OCI-LY7 (cell line): ENCODE measurements around the gene NFKBIE. TPM values are rescaled to one million over a fixed set of nuclear protein-coding genes. Genes with fewer than 3 reads are reported as not detected.

Experiments used
- BruUV-seq: library from RNA; stranded (reverse); fragments of 400-500 nt; replicated peaks from 2 replicates; lab custom pipeline; 2021; lab: Mats Ljungman, UMichigan
- CTCF ChIA-PET: fragments of 300-600 bp; sonication (Branson Sonifier 250); formaldehyde crosslinking; loops from one replicate; lab custom pipeline; 2022; ENCODE audit warnings: antibody characterized with exemption; ENCODE audit not compliant: unreplicated experiment; lab: Charles Lee
- POLR2A ChIA-PET: fragments of 300-600 bp; sonication (Branson Sonifier 250); formaldehyde crosslinking; loops from one replicate; lab custom pipeline; 2022; ENCODE audit warnings: antibody characterized with exemption; lab: Charles Lee
- DNase-seq: peaks from one replicate; pipeline ENCODE4 v3.0.0-alpha.2; 2015; ENCODE audit warnings: low spot score
- H2AFZ ChIP-seq: fragments of 200-600 bp; sonication (generic), shearing (Covaris generic); 2 replicates; pipeline ENCODE4 v1.6.1; 2014; ENCODE audit warnings: mild to moderate bottlenecking, antibody characterized with exemption, low read length, moderate library complexity
- H3K27ac ChIP-seq: fragments of 200-600 bp; sonication (generic); 2 replicates; pipeline ENCODE4 v1.5.1; 2014; ENCODE audit warnings: mixed run types, low read depth, mild to moderate bottlenecking, moderate library complexity, low read length, inconsistent platforms; ENCODE audit not compliant: poor library complexity, severe bottlenecking
- H3K36me3 ChIP-seq: fragments of 200-600 bp; sonication (generic); 2 replicates; pipeline ENCODE4 v1.6.1; 2014; ENCODE audit warnings: mild to moderate bottlenecking, antibody characterized with exemption, low read length, moderate library complexity, mixed read lengths; ENCODE audit not compliant: insufficient read depth
- H3K4me1 ChIP-seq: fragments of 200-600 bp; sonication (generic); 2 replicates; pipeline ENCODE4 v1.5.1; 2014; ENCODE audit warnings: mild to moderate bottlenecking, low read length; ENCODE audit not compliant: insufficient read depth, poor library complexity, severe bottlenecking
- H3K4me2 ChIP-seq: fragments of 200-600 bp; sonication (generic); 2 replicates; pipeline ENCODE4 v1.6.1; 2014; ENCODE audit warnings: mild to moderate bottlenecking, low read length
- H3K4me3 ChIP-seq: fragments of 200-600 bp; sonication (generic); 2 replicates; pipeline ENCODE4 v1.5.1; 2014; ENCODE audit warnings: mild to moderate bottlenecking, low read depth, low read length; ENCODE audit not compliant: poor library complexity, severe bottlenecking
- H3K79me2 ChIP-seq: fragments of 200-600 bp; sonication (generic); 2 replicates; pipeline ENCODE4 v1.6.1; 2016; ENCODE audit warnings: low read depth, mild to moderate bottlenecking, low read length, moderate library complexity, mixed read lengths; ENCODE audit not compliant: insufficient read depth
- H3K9me2 ChIP-seq: fragments of 200-600 bp; sonication (generic); 2 replicates; pipeline ENCODE4 v1.6.1; 2016; ENCODE audit warnings: mild to moderate bottlenecking, low read length, mixed read lengths; ENCODE audit not compliant: insufficient read depth
- H3K9me3 ChIP-seq: fragments of 200-600 bp; sonication (generic); 2 replicates; pipeline ENCODE4 v1.6.1; 2014; ENCODE audit warnings: mild to moderate bottlenecking, mixed run types, low read length, mixed read lengths
- H4K20me1 ChIP-seq: fragments of 200-600 bp; sonication (generic); 2 replicates; pipeline ENCODE4 v1.6.1; 2014; ENCODE audit warnings: mild to moderate bottlenecking, antibody characterized with exemption, low read length, moderate library complexity, mixed read lengths; ENCODE audit not compliant: insufficient read depth
- EZH2phosphoT487 ChIP-seq: fragments of 200-600 bp; sonication (generic); IDR thresholded peaks from 2 replicates; pipeline ENCODE4 v1.6.1; 2018; ENCODE audit warnings: low read depth, borderline replicate concordance, mild to moderate bottlenecking, mixed run types, antibody characterized with exemption, low read length, moderate library complexity, mixed read lengths
- intact Hi-C: fragments of 100-400 bp; cut with micrococcal nuclease; formaldehyde crosslinking; loops from one replicate; pipeline ENCODE4 v1.10.0; 2022; ENCODE audit not compliant: unreplicated experiment
- total RNA-seq, 2 experiments: library from RNA; depleted of rRNA in 1 of 2; stranded (reverse); fragments of >200 nt in 1 of 2; shearing (Covaris generic) in 1 of 2; gene quantifications; 2 replicates each; pipeline ENCODE4 v1.2.3, GENCODE V29; 2014 to 2022
- TF ChIP-seq, protein P1 (sequence below): fragments of 200-600 bp; sonication (generic); conservative IDR thresholded peaks from 2 replicates; pipeline ENCODE4 v1.5.1; 2014; ENCODE audit warnings: mild to moderate bottlenecking, antibody characterized with exemption, low read length, moderate library complexity, mixed read lengths

Gene NFKBIE
- total RNA-seq, 2 experiments from 2014 or later = 24.8 to 43.1 TPM

DNA sequence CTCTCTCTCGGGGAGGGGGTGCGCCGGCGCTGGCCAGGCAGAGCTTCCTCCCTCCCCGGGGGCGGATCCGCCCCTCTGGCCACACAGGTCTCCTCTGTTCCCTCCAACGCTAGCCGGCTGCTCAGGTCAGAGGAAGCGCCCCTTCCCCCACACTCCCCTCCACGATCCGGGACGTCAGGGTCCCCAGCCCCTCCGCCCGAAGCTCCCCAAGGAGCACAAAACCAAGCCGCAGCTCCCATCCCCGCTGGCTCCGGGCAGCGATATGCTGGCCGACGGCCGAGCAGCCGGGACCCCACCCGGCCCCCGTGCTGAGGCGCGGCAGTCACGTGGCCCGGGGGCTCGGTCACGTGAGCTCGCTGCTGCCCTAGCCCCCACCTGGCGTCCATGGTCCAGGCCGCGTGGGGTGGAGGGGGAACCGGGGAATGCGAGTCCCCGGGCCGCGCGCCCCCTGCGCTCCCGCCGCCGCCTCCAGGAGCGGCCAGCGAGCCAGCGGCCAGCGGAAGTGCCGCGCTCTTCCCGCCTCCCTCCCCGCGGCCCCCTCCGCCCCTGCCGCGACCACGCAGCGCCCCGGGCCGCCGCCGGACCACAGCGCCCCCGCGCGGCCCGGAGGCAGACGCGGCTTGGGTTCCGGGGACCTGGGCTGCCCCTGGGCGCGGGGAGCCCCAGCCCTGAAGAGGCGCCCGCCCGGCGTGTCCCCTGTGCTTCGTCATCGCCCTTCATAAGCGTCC lies 8.2 kb downstream of the NFKBIE start, which contains the start of gene SLC35B2:
TSS of gene SLC35B2 (minus strand) at position 504 of the 728 bp plus-strand sequence. CDS start at position 386, 118 bp downstream.
- CTCF ChIA-PET = interaction anchor here (0.6 to 1.2 kb wide), 5 partner anchors 15 to 1874 kb away, joined by 3 to 4 read pairs (median 4); partner anchors contain the start of gene SLC29A1
- peaks cover 73% of the 10 kb centered on the region for H3K4me1 ChIP-seq
- intact Hi-C loops = no loop called here

DNA sequence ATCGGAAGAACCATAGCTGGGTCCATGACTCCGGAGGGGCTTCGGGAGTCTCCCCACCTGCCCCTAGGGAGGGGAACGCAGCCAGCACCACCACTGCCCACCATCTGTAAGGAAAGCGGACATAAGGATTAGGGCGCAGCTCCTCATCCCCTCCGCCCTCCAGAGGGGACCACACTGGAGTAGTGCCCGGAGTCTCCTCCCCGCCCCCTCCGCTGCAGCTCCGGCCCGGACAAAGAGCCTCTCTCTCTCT lies 8.7 kb downstream of the NFKBIE start:
- peaks cover 12% of the 10 kb centered on the region; the same call in 1 of the 2 replicates for H3K79me2 ChIP-seq
- peaks cover 6% of the 10 kb centered on the region; the same call in 1 of the 2 replicates for H4K20me1 ChIP-seq
- no peak for DNase-seq
- TF ChIP-seq EZH2phosphoT487 = no peak
- TF ChIP-seq, protein P1, sequence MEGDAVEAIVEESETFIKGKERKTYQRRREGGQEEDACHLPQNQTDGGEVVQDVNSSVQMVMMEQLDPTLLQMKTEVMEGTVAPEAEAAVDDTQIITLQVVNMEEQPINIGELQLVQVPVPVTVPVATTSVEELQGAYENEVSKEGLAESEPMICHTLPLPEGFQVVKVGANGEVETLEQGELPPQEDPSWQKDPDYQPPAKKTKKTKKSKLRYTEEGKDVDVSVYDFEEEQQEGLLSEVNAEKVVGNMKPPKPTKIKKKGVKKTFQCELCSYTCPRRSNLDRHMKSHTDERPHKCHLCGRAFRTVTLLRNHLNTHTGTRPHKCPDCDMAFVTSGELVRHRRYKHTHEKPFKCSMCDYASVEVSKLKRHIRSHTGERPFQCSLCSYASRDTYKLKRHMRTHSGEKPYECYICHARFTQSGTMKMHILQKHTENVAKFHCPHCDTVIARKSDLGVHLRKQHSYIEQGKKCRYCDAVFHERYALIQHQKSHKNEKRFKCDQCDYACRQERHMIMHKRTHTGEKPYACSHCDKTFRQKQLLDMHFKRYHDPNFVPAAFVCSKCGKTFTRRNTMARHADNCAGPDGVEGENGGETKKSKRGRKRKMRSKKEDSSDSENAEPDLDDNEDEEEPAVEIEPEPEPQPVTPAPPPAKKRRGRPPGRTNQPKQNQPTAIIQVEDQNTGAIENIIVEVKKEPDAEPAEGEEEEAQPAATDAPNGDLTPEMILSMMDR = no peak
- peak overlapping the region; percentile 91 for H3K4me3 ChIP-seq
- H3K4me2 ChIP-seq = peak overlapping the region; percentile 100
- peak overlapping the region; percentile 64 for H3K27ac ChIP-seq
- intact Hi-C loops = no loop called here
- H2AFZ ChIP-seq = peak overlapping the region; percentile 82; the same call in 1 of the 2 replicates
- ChIA-PET CTCF (interaction anchor here (0.6 to 1.2 kb wide), 6 partner anchors 12 to 1874 kb away, joined by 3 to 4 read pairs (median 4); partner anchors contain the start of gene SLC29A1), POLR2A (interaction anchor here (0.5 to 2.1 kb wide), 6 partner anchors 10 to 486 kb away, joined by 3 to 19 read pairs (median 4); partner anchors contain the start of genes HSP90AB1, SLC29A1 and VEGFA)
- no TSS peak for BruUV-seq
- H3K9me2 ChIP-seq = no peaks in the 10 kb centered on the region
- no peaks in the 10 kb centered on the region for H3K9me3 ChIP-seq
- peaks cover 69% of the 10 kb centered on the region for H3K4me1 ChIP-seq
- peaks cover 87% of the 10 kb centered on the region for H3K36me3 ChIP-seq

More for the DNA sequence above, 8.2 kb downstream of the NFKBIE start, which contains the start of gene SLC35B2:
- no TSS peak for BruUV-seq
- Histone ChIP-seq H3K36me3 (peaks cover 87% of the 10 kb centered on the region), H3K9me3 (no peaks in the 10 kb centered on the region), H3K27ac (peak within 1 kb of the TSS; percentile 64), H3K79me2 (peaks cover 15% of the 10 kb centered on the region; the same call in 1 of the 2 replicates), H3K9me2 (no peaks in the 10 kb centered on the region), H3K4me3 (peak within 1 kb of the TSS; percentile 91), H2AFZ (peak within 1 kb of the TSS; percentile 82; the same call in 1 of the 2 replicates), H3K4me2 (peak within 1 kb of the TSS; percentile 100), H4K20me1 (peaks cover 4% of the 10 kb centered on the region; the same call in 1 of the 2 replicates)
- peak; percentile 84 for DNase-seq
- POLR2A ChIA-PET = interaction anchor here (0.5 to 2.1 kb wide), 6 partner anchors 10 to 487 kb away, joined by 3 to 19 read pairs (median 4); partner anchors contain the start of genes HSP90AB1, SLC29A1 and VEGFA
- TF ChIP-seq EZH2phosphoT487 = no peak
- TF ChIP-seq, protein P1 = peak; percentile 75
